Measurements from ENCODE around the gene SUSD5.
"Not testable (repeated sequence)": the region's sequence is repeated elsewhere in the genome, so short reads cannot be mapped to it uniquely, and the experiment has no call there.

The SUSD5 gene

GRCh38 chr3:33111581-33111980 is 107.0 kb downstream of the SUSD5 start:
- no peak for TF ChIP-seq CTCF (IDR thresholded peaks at IDR 0.05; ENCODE audit: control insufficient read depth, extremely low read depth, insufficient read depth)
- H3K4me3 ChIP-seq (ENCODE audit: low read depth, low read length), result no peak overlapping the region
- no peak for DNase-seq (ENCODE audit: low read depth)

GRCh38 chr3:33106854-33107253 is 111.8 kb downstream of the SUSD5 start:
- DNase-seq (ENCODE audit: low read depth); H3K4me3 ChIP-seq (ENCODE audit: low read depth, low read length): not testable (repeated sequence)

- H3K4me3 ChIP-seq (ENCODE audit: low read depth, low read length), result no peak overlapping the region
- DNase-seq (ENCODE audit: low read depth), result no peak
- no peak for TF ChIP-seq CTCF (IDR thresholded peaks at IDR 0.05; ENCODE audit: control insufficient read depth, extremely low read depth, insufficient read depth)
Observed at GRCh38 chr3:33105341-33105948, 113.2 kb downstream of the SUSD5 start.

- H3K4me3 ChIP-seq (ENCODE audit: low read depth, low read length), result no peak overlapping the region
- DNase-seq (ENCODE audit: low read depth), result no peak
- TF ChIP-seq CTCF (IDR thresholded peaks at IDR 0.05; ENCODE audit: control insufficient read depth, extremely low read depth, insufficient read depth), result no peak
Observed at GRCh38 chr3:33104803-33105202, 113.8 kb downstream of the SUSD5 start.

GRCh38 chr3:33103480-33103879 is 115.1 kb downstream of the SUSD5 start:
- TF ChIP-seq CTCF (IDR thresholded peaks at IDR 0.05; ENCODE audit: control insufficient read depth, extremely low read depth, insufficient read depth), result no peak
- DNase-seq (ENCODE audit: low read depth), result no peak

GRCh38 chr3:33103034-33103433 is 115.6 kb downstream of the SUSD5 start:
- no peak for TF ChIP-seq CTCF (IDR thresholded peaks at IDR 0.05; ENCODE audit: control insufficient read depth, extremely low read depth, insufficient read depth)

More at GRCh38 chr3:33103480-33103879, 115.1 kb downstream of the SUSD5 start:
- H3K4me3 ChIP-seq (ENCODE audit: low read depth, low read length), result no peak overlapping the region

GRCh38 chr3:33100229-33100628 is 118.4 kb downstream of the SUSD5 start:
- no peak for DNase-seq (ENCODE audit: low read depth)
- TF ChIP-seq CTCF (IDR thresholded peaks at IDR 0.05; ENCODE audit: control insufficient read depth, extremely low read depth, insufficient read depth), result no peak
- H3K4me3 ChIP-seq (ENCODE audit: low read depth, low read length), result no peak overlapping the region

More at GRCh38 chr3:33103034-33103433, 115.6 kb downstream of the SUSD5 start:
- H3K4me3 ChIP-seq (ENCODE audit: low read depth, low read length), result no peak overlapping the region
- no peak for DNase-seq (ENCODE audit: low read depth)
